NOMO-1 (cell line): Measurements from ENCODE around the gene LIX1L.

ENCODE experiments used
- DNase-seq, 2 experiments: peaks; one replicate each; lab custom pipeline; 2025; ENCODE audit not compliant: unreplicated experiment in 2 of 2; lab: John Stamatoyannopoulos, UW

LIX1L gene

GRCh38 chr1:145897969-145898368 is 59.8 kb downstream of the LIX1L start:
- no peak for DNase-seq

- no peak for DNase-seq
These were observed 62.3 kb downstream of the LIX1L start for GRCh38 chr1:145895471-145895870.

- DNase-seq, result no peak
These were observed 64.3 kb downstream of the LIX1L start for GRCh38 chr1:145893306-145894055.

- no peak for DNase-seq
These were observed 65.2 kb downstream of the LIX1L start for GRCh38 chr1:145892486-145893087.

DNA sequence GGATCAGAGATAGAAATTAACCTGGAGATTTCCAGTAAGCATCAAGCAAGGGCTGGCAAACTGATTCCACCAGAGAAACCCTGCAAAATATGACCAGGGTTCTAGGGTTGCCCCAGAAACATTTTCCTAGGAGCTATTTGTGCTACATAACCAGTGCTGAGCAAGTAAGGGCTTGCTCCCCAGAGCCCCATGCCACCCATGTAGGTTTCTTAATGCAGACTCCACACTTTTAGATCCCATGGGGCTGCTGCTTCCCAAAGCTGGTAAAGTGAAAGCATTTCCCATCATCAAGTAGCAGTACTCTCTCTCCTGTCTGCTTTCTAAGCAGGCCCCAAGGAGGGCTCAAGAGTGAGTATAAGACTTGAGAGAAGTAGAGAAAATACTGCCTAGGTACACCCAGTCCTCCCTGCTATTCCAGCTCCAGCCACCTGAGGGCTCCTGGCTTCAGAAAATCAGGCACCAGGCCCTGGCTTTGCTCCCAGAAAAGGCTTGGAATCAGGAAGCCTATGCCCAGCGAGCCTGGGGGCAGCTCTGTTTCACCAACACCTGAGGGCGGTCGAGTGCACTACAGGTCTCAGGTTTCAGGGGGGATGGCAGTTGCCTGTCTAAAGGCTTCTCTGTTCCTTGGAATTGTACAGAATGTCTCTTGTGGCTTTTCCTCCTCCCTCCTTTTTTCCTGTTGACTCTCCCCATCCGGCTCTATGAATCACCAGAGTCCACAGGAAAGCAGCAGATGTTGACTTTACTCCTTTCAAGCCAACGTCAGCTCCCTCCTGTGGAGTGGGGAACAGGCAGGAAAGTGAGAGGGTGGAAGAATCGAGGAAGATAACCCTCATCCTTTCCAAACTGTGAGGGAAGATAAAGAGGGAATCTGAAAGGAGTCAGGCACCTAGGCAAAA is 66.0 kb downstream of the LIX1L start:
- DNase-seq, result peak in 1 of 2 experiments; percentile 19

- no peak for DNase-seq
These were observed 66.7 kb downstream of the LIX1L start for GRCh38 chr1:145891143-145891542.

- DNase-seq, result no peak
These were observed 68.1 kb downstream of the LIX1L start for GRCh38 chr1:145889722-145890121.

DNA sequence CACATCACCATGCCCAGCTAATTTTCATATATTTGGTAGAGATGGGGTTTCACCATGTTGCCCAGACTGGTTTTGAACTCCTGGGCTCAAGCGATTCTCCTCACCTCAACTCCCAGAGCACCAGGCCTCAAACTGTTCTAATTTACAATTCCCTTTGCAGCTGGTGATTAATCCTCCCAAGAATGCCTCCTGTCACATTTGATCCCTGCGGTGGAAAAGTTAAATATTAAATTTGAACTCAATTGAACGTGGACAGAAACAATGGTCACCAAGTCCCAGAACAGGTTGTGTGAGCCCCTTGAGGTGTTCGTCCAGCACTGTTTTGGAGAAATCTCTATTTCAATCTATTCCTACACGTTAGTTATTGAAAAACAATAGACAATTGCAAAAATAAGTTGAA is 70.2 kb downstream of the LIX1L start:
- no peak for DNase-seq

DNA sequence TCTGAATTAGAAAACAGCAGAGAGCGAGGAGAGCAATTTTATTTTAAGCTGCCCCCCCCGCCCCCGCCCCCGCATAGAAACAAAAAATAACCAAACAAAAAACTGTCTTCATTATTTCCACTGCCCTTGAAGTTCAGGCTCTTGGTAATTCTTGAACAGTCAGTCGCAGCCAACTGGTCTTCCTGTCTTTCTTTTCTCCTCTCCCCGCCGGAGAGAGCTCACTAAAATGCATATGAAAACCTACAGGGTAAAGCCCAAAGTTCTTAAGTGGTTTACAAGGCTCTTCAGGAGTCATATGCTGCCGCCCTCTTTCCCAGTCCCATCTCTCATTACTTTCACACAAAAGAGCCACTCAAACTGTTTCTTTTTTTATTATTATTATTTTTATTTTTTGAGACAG is 71.0 kb downstream of the LIX1L start:
- no peak for DNase-seq

DNA sequence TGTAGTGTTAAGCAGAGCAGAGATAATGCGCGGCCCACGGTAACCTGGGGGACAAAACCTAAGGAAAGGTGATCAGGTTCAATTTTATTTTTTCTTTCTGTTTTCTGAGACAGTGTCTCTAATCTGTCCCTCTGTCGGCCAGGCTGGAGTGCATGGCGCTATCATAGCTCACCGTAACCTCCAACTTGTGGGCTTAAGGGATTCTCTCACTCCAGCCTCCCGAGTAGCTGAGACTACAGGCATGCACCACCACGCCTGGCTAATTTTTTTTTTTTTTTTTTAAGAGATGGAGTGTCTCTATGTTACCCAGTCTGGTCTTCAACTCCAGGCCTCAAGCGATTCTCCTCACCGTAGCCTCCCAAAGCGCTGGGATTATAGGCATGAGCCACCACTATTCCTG is 71.4 kb downstream of the LIX1L start:
- DNase-seq, result no peak

DNA sequence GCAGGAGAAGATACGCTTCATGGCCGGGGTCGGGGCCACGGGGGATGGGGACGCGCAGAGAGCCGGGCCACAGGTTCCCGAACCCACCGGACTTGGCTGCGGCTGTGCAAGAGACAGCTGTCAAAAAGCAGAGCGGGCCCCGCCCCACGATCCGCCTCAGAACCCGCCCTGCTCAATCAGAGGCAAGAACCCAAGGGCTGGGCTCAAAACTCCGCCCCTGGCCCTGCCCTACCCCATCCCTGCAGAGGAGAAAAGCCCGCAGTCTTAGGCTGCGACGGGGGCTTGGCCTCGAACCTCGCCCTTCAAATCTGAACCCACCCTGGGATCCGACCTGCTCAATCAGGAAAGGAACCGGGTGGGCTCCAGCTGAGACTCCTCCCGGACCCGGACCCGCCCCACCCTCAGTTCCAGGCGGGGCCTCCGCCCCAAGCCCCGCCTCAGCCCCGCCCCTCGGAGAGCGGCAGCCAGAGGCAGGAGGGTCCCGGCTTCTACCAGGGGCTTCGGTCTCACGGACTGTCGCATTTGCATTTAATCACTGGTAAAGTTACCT is 72.0 kb downstream of the LIX1L start, which contains the start of gene ANKRD35:
ANKRD35 (minus strand) TSS at position 129 of the 550 bp plus-strand sequence; CDS start at position 21, 108 bp downstream.
- peak; percentile 65 to 76 for DNase-seq

GRCh38 chr1:145884675-145885074 is 73.1 kb downstream of the LIX1L start:
- no peak for DNase-seq
